Upper lobe of left lung (tissue), 4 donors: ENCODE measurements around the gene ZBTB17.

ENCODE experiments used
- CTCF ChIP-seq, 6 experiments: fragments of 450-650 bp in 4 of 6; fragments of 200-600 bp in 2 of 6; sonication (generic) in 2 of 6; IDR thresholded peaks; one replicate each; pipeline ENCODE4 v1.5.1; 2016 to 2019; ENCODE audit warnings: antibody characterized with exemption in 6 of 6
- EP300 ChIP-seq, 4 donors: sonication (generic); formaldehyde crosslinking; IDR thresholded peaks; one replicate each; pipeline ENCODE4 v1.5.1; 2017; ENCODE audit warnings: antibody characterized with exemption in 4 of 4, control low read depth in 2 of 4
- POLR2AphosphoS5 ChIP-seq, 2 donors: sonication (generic); formaldehyde crosslinking; IDR thresholded peaks; one replicate each; pipeline ENCODE4 v1.5.1; 2017; ENCODE audit warnings: antibody characterized with exemption in 2 of 2

GRCh38 chr1:15993666-15994065, 17.8 kb upstream of the ZBTB17 start:
- TF ChIP-seq CTCF (IDR thresholded peaks at IDR 0.05), result no peak
- no peak for TF ChIP-seq EP300 (IDR thresholded peaks at IDR 0.05)
- TF ChIP-seq POLR2AphosphoS5 (IDR thresholded peaks at IDR 0.05), result no peak
